Activated T-helper 9 cell treated with anti-CD3 and anti-CD28 coated beads, Interleukin-2, amount 50 U/mL, for 16 hours (primary cell): Measurements from ENCODE around the gene NR2E1.

Experiments
- DNase-seq: peaks from one replicate; pipeline ENCODE4 v3.0.0-alpha.2; 2020; ENCODE audit warnings: low read depth

The NR2E1 gene

GRCh38 chr6:108209738-108210137 is 43.9 kb downstream of the NR2E1 start:
- no peak for DNase-seq

DNA sequence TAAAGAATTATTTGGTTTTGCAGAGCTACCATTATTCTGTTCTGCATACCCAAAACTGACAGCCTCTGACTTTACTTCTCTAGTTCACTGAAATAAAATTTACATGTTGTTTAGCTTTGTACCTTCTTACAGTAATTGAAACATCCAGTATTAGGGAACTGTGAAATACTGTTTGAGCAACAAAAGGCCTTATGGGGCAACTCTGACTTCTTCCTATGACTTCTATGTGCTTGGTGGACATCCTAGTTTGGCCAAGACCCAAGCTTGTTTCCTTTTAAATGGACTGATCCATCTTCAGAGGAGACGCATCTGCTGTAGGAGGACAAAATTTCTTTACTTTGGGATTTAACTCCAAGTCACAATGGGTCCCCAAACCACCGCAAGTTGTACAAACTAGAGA is 44.7 kb downstream of the NR2E1 start:
- no peak for DNase-seq

DNA sequence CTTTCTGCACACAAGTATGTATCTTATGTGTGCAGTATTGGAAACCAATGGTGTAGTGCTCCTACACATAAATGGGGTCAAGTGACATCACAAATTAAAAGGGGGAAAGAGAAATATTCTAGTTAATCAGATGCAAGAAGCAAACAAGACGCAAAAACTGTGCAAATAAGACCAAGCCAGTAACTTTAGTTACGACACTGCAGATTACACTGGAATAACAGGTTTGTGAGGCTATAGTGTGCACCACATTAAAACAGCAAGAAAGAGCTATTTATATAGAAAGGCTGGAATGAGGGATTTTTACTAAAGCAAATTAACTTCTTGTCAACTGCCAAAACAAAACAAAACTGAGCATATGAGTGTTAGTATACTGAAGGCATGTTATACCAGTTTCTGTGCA is 45.8 kb downstream of the NR2E1 start:
- DNase-seq: no peak

- no peak for DNase-seq
Observed at GRCh38 chr6:108222064-108222463, 56.2 kb downstream of the NR2E1 start.

- no peak for DNase-seq
Observed at GRCh38 chr6:108222504-108222903, 56.7 kb downstream of the NR2E1 start.

- no peak for DNase-seq
Observed at GRCh38 chr6:108227290-108227689, 61.5 kb downstream of the NR2E1 start.

DNA sequence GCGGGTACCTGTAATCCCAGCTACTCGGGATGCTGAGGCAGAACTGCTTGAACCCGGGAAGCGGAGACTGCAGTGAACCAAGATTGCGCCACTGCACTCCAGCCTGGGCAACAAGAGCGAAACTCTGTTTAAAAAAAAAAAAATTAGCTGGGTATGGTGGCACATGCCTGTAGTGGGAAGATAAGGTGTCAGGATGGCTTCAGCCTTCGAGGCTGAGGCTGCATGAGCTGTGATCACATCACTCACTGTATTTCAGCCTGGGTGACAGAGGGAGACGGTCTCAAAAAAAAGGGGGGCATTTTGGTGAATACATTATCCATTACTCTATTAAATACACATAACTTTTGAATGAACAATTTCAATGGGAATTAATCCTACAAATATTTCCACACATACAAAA is 62.6 kb downstream of the NR2E1 start:
- no peak for DNase-seq

GRCh38 chr6:108235127-108235526 is 69.3 kb downstream of the NR2E1 start:
- no peak for DNase-seq

GRCh38 chr6:108236791-108237190 is 71.0 kb downstream of the NR2E1 start:
- DNase-seq: no peak

DNA sequence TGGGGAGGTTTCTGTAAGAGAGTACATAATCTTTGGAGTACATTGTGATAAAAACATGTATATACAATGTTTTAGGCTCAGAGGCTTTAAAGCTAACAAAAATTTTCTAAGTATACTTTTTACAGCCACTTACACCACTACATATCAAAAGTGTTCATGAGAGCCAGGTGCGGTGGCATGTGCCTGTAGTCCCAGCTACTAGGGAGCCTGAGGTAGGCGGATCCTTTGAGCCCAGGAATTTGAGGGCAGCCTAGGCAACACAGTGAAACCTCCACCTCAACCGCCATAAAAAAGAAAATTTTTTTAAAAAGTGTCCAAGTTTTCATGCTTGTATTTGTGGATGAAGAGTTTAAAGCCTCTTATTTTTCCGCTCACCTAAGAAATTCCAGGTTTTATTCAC is 72.5 kb downstream of the NR2E1 start:
- no peak for DNase-seq
